Measurements from ENCODE around the gene TTC9. TPM values are rescaled to one million over a fixed set of nuclear protein-coding genes. Genes with fewer than 3 reads are reported as not detected.
A peak's percentile ranks its signal among the peaks of the same experiment; 100 is the strongest.

The TTC9 gene
- total RNA-seq, 4 donors from 2014 or later: 0.41 to 1.3 TPM; not detected in 2

DNA sequence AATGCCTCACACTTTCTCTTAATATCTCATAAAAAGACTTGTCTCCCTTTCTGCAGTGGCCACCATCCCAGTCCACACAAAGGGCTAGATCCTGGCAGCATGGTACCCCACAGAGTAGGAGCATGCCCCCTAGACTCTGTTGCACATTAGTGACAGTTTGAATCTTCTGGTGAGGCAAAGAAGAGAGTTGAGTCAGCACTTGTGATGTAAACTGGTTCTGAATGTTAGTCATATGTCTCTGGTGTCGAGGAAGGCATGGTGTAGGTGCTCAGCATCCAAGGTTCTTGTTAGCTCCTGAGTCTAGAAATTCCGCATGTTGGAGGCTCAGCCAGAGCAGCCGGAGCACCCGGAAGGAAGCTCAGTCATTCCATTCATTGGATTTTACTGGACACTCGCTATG is 9.8 kb downstream of the TTC9 start:
- 80 to 90% methylated on average over 3 to 5 of the region's 5 CpGs for WGBS, 2 donors (ENCODE audit: low coverage in 1 of 2)
- TF ChIP-seq EP300 (IDR thresholded peaks at IDR 0.05; ENCODE audit: low read depth): no peak
- TF ChIP-seq, protein P1, sequence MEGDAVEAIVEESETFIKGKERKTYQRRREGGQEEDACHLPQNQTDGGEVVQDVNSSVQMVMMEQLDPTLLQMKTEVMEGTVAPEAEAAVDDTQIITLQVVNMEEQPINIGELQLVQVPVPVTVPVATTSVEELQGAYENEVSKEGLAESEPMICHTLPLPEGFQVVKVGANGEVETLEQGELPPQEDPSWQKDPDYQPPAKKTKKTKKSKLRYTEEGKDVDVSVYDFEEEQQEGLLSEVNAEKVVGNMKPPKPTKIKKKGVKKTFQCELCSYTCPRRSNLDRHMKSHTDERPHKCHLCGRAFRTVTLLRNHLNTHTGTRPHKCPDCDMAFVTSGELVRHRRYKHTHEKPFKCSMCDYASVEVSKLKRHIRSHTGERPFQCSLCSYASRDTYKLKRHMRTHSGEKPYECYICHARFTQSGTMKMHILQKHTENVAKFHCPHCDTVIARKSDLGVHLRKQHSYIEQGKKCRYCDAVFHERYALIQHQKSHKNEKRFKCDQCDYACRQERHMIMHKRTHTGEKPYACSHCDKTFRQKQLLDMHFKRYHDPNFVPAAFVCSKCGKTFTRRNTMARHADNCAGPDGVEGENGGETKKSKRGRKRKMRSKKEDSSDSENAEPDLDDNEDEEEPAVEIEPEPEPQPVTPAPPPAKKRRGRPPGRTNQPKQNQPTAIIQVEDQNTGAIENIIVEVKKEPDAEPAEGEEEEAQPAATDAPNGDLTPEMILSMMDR (IDR thresholded peaks at IDR 0.05): no peak
- TF ChIP-seq POLR2A (IDR thresholded peaks at IDR 0.05): no peak
- TF ChIP-seq POLR2AphosphoS5 (IDR thresholded peaks at IDR 0.05): no peak
- Histone ChIP-seq H3K4me1 (peaks cover 0 to 6% (median 0%) of the 10 kb centered on the region in 4 donors), H3K4me3 (no peak overlapping the region), H3K27ac (no peak overlapping the region), H3K36me3 (no peaks in the 10 kb centered on the region), H3K27me3 (no peaks in the 10 kb centered on the region), H3K9me3 (no peaks in the 10 kb centered on the region)
- in situ Hi-C loops (cut with MboI; ENCODE audit: low pct_ligation_motif_present in 1 of 4, low pct_unique_long_range_greater_than_20kb in 1 of 4, low sequenced_read_pairs in 3 of 4) (no loop called here), intact Hi-C loops (cut with DNase I; ENCODE audit: low total_unique reads) (no loop called here)
- DNase-seq: no peak

DNA sequence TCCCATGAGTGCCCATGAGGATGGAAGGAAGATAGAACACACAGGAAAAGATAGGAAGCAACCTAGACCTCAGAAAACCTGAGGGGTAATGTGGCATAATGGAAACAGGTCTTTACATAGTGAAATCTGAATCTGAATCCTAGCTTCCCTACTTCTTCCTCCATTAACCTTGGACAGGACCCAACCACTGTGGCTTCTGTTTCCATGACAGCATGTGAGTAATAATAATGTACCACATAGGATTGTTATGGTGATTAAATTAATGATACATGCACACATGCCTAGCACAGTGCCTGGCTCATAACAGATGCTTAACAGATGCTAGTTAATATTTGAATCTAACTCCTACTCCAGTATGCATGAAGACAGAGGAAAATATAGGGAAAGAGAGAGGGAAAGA is 11.2 kb downstream of the TTC9 start:
- no peak for DNase-seq
- Histone ChIP-seq H3K9me3 (no peaks in the 10 kb centered on the region), H3K27me3 (no peaks in the 10 kb centered on the region), H3K27ac (no peak overlapping the region), H3K4me3 (no peak overlapping the region), H3K36me3 (no peaks in the 10 kb centered on the region), H3K4me1 (peaks cover 0 to 6% (median 0%) of the 10 kb centered on the region in 4 donors)
- TF ChIP-seq POLR2AphosphoS5 (IDR thresholded peaks at IDR 0.05) (no peak), EP300 (IDR thresholded peaks at IDR 0.05; ENCODE audit: low read depth) (no peak), POLR2A (IDR thresholded peaks at IDR 0.05) (no peak)
- TF ChIP-seq, protein P1 (IDR thresholded peaks at IDR 0.05): no peak
- intact Hi-C loops (cut with DNase I; ENCODE audit: low total_unique reads) (no loop called here), in situ Hi-C loops (cut with MboI; ENCODE audit: low pct_ligation_motif_present in 1 of 4, low pct_unique_long_range_greater_than_20kb in 1 of 4, low sequenced_read_pairs in 3 of 4) (no loop called here)

DNA sequence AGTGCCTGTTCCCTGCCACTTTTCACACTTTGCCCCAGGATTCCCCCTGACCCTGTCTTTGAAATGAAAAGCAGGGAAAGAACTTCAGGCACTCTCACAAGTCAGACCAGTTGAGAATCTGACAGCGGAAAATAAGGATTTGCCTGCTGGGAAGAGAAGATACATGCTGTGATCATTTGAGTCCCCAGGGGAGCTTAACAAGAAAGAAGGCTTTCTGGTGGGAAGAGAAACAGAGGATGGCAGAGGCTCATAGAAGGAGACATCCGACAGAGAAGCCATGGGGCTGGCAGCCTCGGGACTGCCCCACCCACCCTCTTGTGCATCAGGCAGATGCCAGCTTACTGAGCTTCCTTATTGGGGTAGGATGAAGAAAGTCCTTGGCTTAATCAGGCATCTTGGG is 11.9 kb downstream of the TTC9 start:
- in situ Hi-C loops (cut with MboI; ENCODE audit: low pct_ligation_motif_present in 1 of 4, low pct_unique_long_range_greater_than_20kb in 1 of 4, low sequenced_read_pairs in 3 of 4): no loop called here
- intact Hi-C loops (cut with DNase I; ENCODE audit: low total_unique reads): no loop called here
- Histone ChIP-seq H3K4me1 (peaks cover 0 to 6% (median 0%) of the 10 kb centered on the region in 4 donors), H3K27ac (no peak overlapping the region), H3K4me3 (no peak overlapping the region), H3K27me3 (no peaks in the 10 kb centered on the region), H3K36me3 (no peaks in the 10 kb centered on the region), H3K9me3 (no peaks in the 10 kb centered on the region)
- TF ChIP-seq EP300 (IDR thresholded peaks at IDR 0.05; ENCODE audit: low read depth): no peak
- TF ChIP-seq POLR2A (IDR thresholded peaks at IDR 0.05): no peak
- TF ChIP-seq POLR2AphosphoS5 (IDR thresholded peaks at IDR 0.05): no peak
- TF ChIP-seq, protein P1 (IDR thresholded peaks at IDR 0.05): no peak
- no peak for DNase-seq
- 50% methylated on average over 3 of the region's 3 CpGs; no CpG with 5 or more reads in 1 of the 2 donors for WGBS, 2 donors (ENCODE audit: low coverage in 1 of 2)

DNA sequence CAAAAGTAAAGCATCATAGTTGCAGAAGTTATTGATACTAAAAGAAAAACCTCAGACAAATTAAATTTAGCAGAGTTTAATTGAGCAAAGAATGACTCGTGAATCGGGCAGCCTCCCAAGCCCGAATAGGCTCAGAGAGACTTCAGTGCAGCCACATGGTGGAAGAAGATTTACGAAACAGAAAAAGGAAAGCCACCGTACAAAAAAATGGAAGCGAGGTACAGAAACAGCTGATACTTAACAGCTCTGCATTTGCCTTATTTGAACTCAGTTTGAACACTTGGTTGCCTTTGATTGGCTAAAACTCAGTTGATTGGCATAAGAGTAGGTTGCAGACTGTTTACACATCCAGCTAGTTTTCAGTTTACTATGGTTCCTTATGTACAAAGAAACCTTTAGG is 12.9 kb downstream of the TTC9 start:
- Histone ChIP-seq H3K4me3 (no peak overlapping the region), H3K4me1 (peaks cover 0 to 6% (median 0%) of the 10 kb centered on the region in 4 donors), H3K27ac (peak overlapping the region; percentile 2 to 60 (median 54)), H3K27me3 (no peaks in the 10 kb centered on the region), H3K9me3 (no peaks in the 10 kb centered on the region), H3K36me3 (no peaks in the 10 kb centered on the region)
- no peak for DNase-seq
- WGBS, 2 donors (ENCODE audit: low coverage in 1 of 2): 69 to 75% methylated on average over 6 of the region's 6 CpGs
- TF ChIP-seq EP300 (IDR thresholded peaks at IDR 0.05; ENCODE audit: low read depth): no peak
- TF ChIP-seq POLR2AphosphoS5 (IDR thresholded peaks at IDR 0.05): no peak
- intact Hi-C loops (cut with DNase I; ENCODE audit: low total_unique reads) (no loop called here), in situ Hi-C loops (cut with MboI; ENCODE audit: low pct_ligation_motif_present in 1 of 4, low pct_unique_long_range_greater_than_20kb in 1 of 4, low sequenced_read_pairs in 3 of 4) (no loop called here)

Measured in transverse colon (tissue), 4 donors.